Endothelial cell of umbilical vein (primary cell): Measurements from ENCODE around the gene COL23A1. TPM values are rescaled to one million over a fixed set of nuclear protein-coding genes. Genes with fewer than 3 reads are reported as not detected.

Experiments used
- BruUV-seq: library from RNA; stranded (reverse); fragments of 400-500 nt; replicated peaks from 2 replicates; lab custom pipeline; 2021; lab: Mats Ljungman, UMichigan
- CTCF ChIA-PET: fragments of 300-600, 350-600 bp; sonication (Branson Sonifier 250); formaldehyde crosslinking; loops from one replicate; lab custom pipeline; 2021; ENCODE audit warnings: antibody characterized with exemption, inconsistent platforms; lab: Charles Lee
- POLR2A ChIA-PET: fragments of 300-600, 350-600 bp; sonication (Branson Sonifier 250); formaldehyde crosslinking; loops from one replicate; lab custom pipeline; 2021; ENCODE audit warnings: antibody characterized with exemption, inconsistent platforms; lab: Charles Lee
- DNase-seq: peaks from one replicate; pipeline ENCODE4 v3.0.0-alpha.2; 2011; ENCODE audit warnings: low read depth, low spot score
- FAIRE-seq: peaks from 2 replicates; lab custom pipeline; 2011; peaks lifted over from hg19 to GRCh38; lab: Jason Lieb, UNC
- H2AFZ ChIP-seq: 2 replicates; pipeline ENCODE4 v1.6.0; 2012; ENCODE audit warnings: low read depth, low read length, control low read depth, inconsistent platforms
- H3K27ac ChIP-seq: 2 replicates; pipeline ENCODE4 v1.5.1; 2011; ENCODE audit warnings: low read depth, mild to moderate bottlenecking, control low read depth, low read length, moderate library complexity; ENCODE audit not compliant: insufficient read depth
- H3K27me3 ChIP-seq, 2 experiments: 2 replicates each; pipeline versions ENCODE4 v1.6.0 to v1.6.1; 2011; ENCODE audit warnings: low read length in 2 of 2, mixed read lengths in 1 of 2; ENCODE audit not compliant: control insufficient read depth in 2 of 2, insufficient read depth in 2 of 2
- H3K36me3 ChIP-seq, 2 experiments: 2 replicates in 1 of 2; 3 replicates in 1 of 2; pipeline ENCODE4 v1.5.1; 2011; ENCODE audit warnings: low read length in 2 of 2, mild to moderate bottlenecking in 1 of 2, moderate library complexity in 1 of 2; ENCODE audit not compliant: control insufficient read depth in 2 of 2, insufficient read depth in 2 of 2; ENCODE audit errors: extremely low read depth in 1 of 2
- H3K4me1 ChIP-seq: 3 replicates; pipeline ENCODE4 v1.5.1; 2011; ENCODE audit warnings: mild to moderate bottlenecking, low read length; ENCODE audit not compliant: control insufficient read depth, insufficient read depth; ENCODE audit errors: extremely low read depth
- H3K4me2 ChIP-seq: 2 replicates; pipeline ENCODE4 v1.6.1; 2011; ENCODE audit warnings: low read length, control low read depth, mixed read lengths; ENCODE audit not compliant: insufficient read depth
- H3K4me3 ChIP-seq, 3 experiments: fragments of 200-600 bp in 1 of 3; sonication (generic), shearing (Covaris generic) in 1 of 3; replicated peaks in 1 of 3; 2 replicates each; pipeline ENCODE4 v1.5.1; 2011 to 2016; ENCODE audit warnings: control low read depth in 3 of 3, low read length in 3 of 3, mild to moderate bottlenecking in 2 of 3, inconsistent platforms in 1 of 3, low read depth in 1 of 3, moderate library complexity in 1 of 3; ENCODE audit not compliant: insufficient read depth in 1 of 3
- H3K79me2 ChIP-seq: 2 replicates; pipeline ENCODE4 v1.6.0; 2012; ENCODE audit warnings: low read length, inconsistent platforms; ENCODE audit not compliant: control insufficient read depth, insufficient read depth
- H3K9ac ChIP-seq: replicated peaks from 2 replicates; pipeline ENCODE3; 2011; ENCODE audit warnings: low read length, control low read depth; ENCODE audit not compliant: insufficient read depth; ENCODE audit errors: extremely low read depth
- H3K9me1 ChIP-seq: replicated peaks from 3 replicates; pipeline ENCODE4 v1.6.0; 2011; ENCODE audit warnings: mild to moderate bottlenecking, low read length; ENCODE audit not compliant: control insufficient read depth, insufficient read depth; ENCODE audit errors: extremely low read depth
- H3K9me3 ChIP-seq: replicated peaks from 2 replicates; pipeline ENCODE4 v1.5.1; 2012; ENCODE audit warnings: low read length, inconsistent platforms; ENCODE audit not compliant: control insufficient read depth, insufficient read depth
- H4K20me1 ChIP-seq: replicated peaks from 2 replicates; pipeline ENCODE3; 2011; ENCODE audit warnings: mild to moderate bottlenecking, low read length; ENCODE audit not compliant: control insufficient read depth, insufficient read depth; ENCODE audit errors: extremely low read depth
- EZH2 ChIP-seq: IDR thresholded peaks from 2 replicates; pipeline ENCODE4 v1.6.1; 2012; ENCODE audit warnings: borderline replicate concordance, low read depth, mild to moderate bottlenecking, moderate library complexity, low read length, inconsistent platforms; ENCODE audit not compliant: severe bottlenecking
- FOS ChIP-seq: IDR thresholded peaks from 2 replicates; pipeline ENCODE4 v1.6.1; 2011; ENCODE audit warnings: mild to moderate bottlenecking, low read length, moderate library complexity, borderline replicate concordance; ENCODE audit not compliant: insufficient read depth
- GATA2 ChIP-seq: IDR thresholded peaks from 2 replicates; pipeline ENCODE4 v1.7.0; 2011; ENCODE audit warnings: low read depth, mild to moderate bottlenecking, moderate library complexity, mixed read lengths, low read length; ENCODE audit not compliant: insufficient read length, insufficient read depth
- JUN ChIP-seq: IDR thresholded peaks from 2 replicates; pipeline ENCODE4 v1.6.1; 2011; ENCODE audit warnings: borderline replicate concordance, low read depth; ENCODE audit not compliant: insufficient read length, insufficient read depth
- MYC ChIP-seq: IDR thresholded peaks from one replicate; pipeline ENCODE4 v1.6.1; 2011; ENCODE audit warnings: mild to moderate bottlenecking, low read depth, low read length
- POLR2A ChIP-seq: IDR thresholded peaks from 2 replicates; pipeline ENCODE4 v1.6.1; 2012; ENCODE audit warnings: low read depth, mild to moderate bottlenecking, control low read depth, low read length
- POLR2AphosphoS5 ChIP-seq: IDR thresholded peaks from 2 replicates; pipeline ENCODE4 v1.6.1; 2012; ENCODE audit warnings: low read depth, mild to moderate bottlenecking, control low read depth, low read length, moderate library complexity; ENCODE audit not compliant: insufficient read depth
- dilution Hi-C: fragments of 300-500 bp; cut with MboI; formaldehyde crosslinking; loops from one replicate; pipeline ENCODE4 v1.15.0; 2019; ENCODE audit warnings: low sequenced_read_pairs; ENCODE audit not compliant: extremely low pct_ligation_motif_present
- intact Hi-C: fragments of 100-400 bp; cut with micrococcal nuclease; formaldehyde crosslinking; loops from one replicate; pipeline ENCODE4 v1.10.0; 2022
- polyA plus RNA-seq, 4 experiments: library from polyadenylated mRNA; depleted of rRNA in 3 of 4; stranded (reverse) in 3 of 4; unstranded in 1 of 4; fragments of >200 nt; gene quantifications; 2 replicates each; pipeline versions ENCODE4 v1.2.1 to v1.2.3, GENCODE V29; 2011 to 2012; ENCODE audit warnings: missing spikeins in 1 of 4
- total RNA-seq: library from RNA; stranded (reverse); gene quantifications from 2 replicates; pipeline ENCODE4 v1.2.3, GENCODE V29; 2021
- TF ChIP-seq, protein P1 (sequence below): IDR thresholded peaks from 2 replicates; pipeline ENCODE4 v1.6.1; 2011; ENCODE audit not compliant: insufficient read depth, insufficient read length
- TF ChIP-seq, protein P2 (sequence below), 2 donors: IDR thresholded peaks; 1 replicate in 1 of 2; 2 replicates in 1 of 2; pipeline ENCODE4 v1.5.1; 2011; ENCODE audit warnings: low read length in 2 of 2, mild to moderate bottlenecking in 2 of 2, moderate library complexity in 2 of 2, control low read depth in 1 of 2, inconsistent platforms in 1 of 2, low read depth in 1 of 2; ENCODE audit not compliant: insufficient read depth in 1 of 2; ENCODE audit errors: extremely low read depth in 1 of 2

Gene COL23A1
- total and polyA plus RNA-seq, 2 donors (not counting 3 experiments of a cell fraction or from before 2014, with no cell fraction given), result not detected

DNA sequence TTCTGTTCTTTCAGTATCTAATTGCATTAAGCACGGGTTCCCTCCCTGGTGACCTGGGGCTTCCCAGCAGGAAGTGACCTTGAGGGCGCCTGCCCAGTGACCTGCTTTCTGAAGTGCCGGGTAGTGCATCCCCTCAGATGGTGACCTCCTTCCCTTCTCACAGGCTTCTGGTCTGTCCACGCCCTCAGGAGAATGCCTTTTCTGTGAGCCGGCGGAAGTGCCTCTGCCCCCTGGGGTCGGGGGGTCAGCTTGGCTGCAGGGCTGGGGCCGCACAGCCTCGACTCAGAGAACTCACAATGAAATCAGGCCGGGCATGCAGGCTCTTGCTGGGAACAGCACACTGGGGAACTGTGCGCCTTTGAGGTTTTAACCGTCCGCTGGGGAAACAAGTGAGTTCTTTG lies 233.1 kb downstream of the COL23A1 start:
- Histone ChIP-seq H3K4me2 (no peak overlapping the region), H3K79me2 (no peaks in the 10 kb centered on the region), H3K9me1 (no peaks in the 10 kb centered on the region), H3K9ac (no peak overlapping the region), H3K9me3 (no peaks in the 10 kb centered on the region), H3K27ac (no peak overlapping the region), H4K20me1 (no peaks in the 10 kb centered on the region), H3K36me3 (no peaks in the 10 kb centered on the region), H3K4me1 (no peaks in the 10 kb centered on the region), H2AFZ (no peak overlapping the region), H3K27me3 (no peaks in the 10 kb centered on the region), H3K4me3 (no peak overlapping the region)
- no peak for FAIRE-seq
- intact Hi-C loops, result no loop called here
- ChIA-PET POLR2A (no interaction called here), CTCF (no interaction called here)
- no TSS peak for BruUV-seq
- dilution Hi-C loops, result no loop called here
- DNase-seq, result no peak
- TF ChIP-seq GATA2 (no peak), POLR2A (no peak), JUN (no peak), FOS (no peak)
- TF ChIP-seq, protein P1, sequence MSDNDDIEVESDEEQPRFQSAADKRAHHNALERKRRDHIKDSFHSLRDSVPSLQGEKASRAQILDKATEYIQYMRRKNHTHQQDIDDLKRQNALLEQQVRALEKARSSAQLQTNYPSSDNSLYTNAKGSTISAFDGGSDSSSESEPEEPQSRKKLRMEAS, result no peak

DNA sequence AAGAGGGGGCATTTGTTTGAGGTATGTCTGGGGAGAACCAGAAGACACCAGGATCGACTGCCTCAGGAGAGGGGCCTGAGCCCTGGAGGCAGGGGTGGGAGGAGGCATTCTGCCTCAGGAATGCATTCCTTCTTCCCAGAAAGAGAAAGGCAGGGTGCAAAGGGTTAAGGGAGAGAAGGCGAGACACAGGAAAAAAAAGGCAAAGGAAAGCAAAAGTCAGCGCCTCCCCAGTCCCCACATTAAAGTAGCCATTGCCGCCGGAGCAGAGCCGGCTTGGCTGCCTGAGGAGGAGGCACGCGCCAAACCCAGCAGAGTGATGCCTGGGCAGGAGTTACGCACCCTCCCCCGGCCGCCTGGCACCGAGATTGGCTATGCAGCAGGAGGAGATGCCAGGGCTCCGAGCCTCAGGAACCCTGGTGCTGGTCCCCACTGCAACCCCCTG lies 233.7 kb downstream of the COL23A1 start:
- Histone ChIP-seq H3K4me1 (no peaks in the 10 kb centered on the region), H3K9me3 (no peaks in the 10 kb centered on the region), H3K9ac (no peak overlapping the region), H3K4me2 (no peak overlapping the region), H2AFZ (no peak overlapping the region), H3K4me3 (no peak overlapping the region), H3K79me2 (no peaks in the 10 kb centered on the region), H4K20me1 (no peaks in the 10 kb centered on the region), H3K27ac (no peak overlapping the region), H3K27me3 (no peaks in the 10 kb centered on the region), H3K36me3 (no peaks in the 10 kb centered on the region), H3K9me1 (no peaks in the 10 kb centered on the region)
- FAIRE-seq (no peak), DNase-seq (no peak)
- dilution Hi-C loops (no loop called here), intact Hi-C loops (no loop called here)
- ChIA-PET CTCF (no interaction called here), POLR2A (no interaction called here)
- no TSS peak for BruUV-seq
- no peak for TF ChIP-seq MYC
- TF ChIP-seq, protein P1, result no peak
- no peak for TF ChIP-seq EZH2
- TF ChIP-seq POLR2A, result no peak
- no peak for TF ChIP-seq FOS
- no peak for TF ChIP-seq JUN
- TF ChIP-seq POLR2AphosphoS5, result no peak
- TF ChIP-seq, protein P2, sequence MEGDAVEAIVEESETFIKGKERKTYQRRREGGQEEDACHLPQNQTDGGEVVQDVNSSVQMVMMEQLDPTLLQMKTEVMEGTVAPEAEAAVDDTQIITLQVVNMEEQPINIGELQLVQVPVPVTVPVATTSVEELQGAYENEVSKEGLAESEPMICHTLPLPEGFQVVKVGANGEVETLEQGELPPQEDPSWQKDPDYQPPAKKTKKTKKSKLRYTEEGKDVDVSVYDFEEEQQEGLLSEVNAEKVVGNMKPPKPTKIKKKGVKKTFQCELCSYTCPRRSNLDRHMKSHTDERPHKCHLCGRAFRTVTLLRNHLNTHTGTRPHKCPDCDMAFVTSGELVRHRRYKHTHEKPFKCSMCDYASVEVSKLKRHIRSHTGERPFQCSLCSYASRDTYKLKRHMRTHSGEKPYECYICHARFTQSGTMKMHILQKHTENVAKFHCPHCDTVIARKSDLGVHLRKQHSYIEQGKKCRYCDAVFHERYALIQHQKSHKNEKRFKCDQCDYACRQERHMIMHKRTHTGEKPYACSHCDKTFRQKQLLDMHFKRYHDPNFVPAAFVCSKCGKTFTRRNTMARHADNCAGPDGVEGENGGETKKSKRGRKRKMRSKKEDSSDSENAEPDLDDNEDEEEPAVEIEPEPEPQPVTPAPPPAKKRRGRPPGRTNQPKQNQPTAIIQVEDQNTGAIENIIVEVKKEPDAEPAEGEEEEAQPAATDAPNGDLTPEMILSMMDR (IDR thresholded peaks at IDR 0.05; ENCODE audit: extremely low read depth in 1 of 2, insufficient read depth in 1 of 2, low read depth in 1 of 2, low read length in 2 of 2), result no peak
- TF ChIP-seq GATA2, result no peak
